Measurements from ENCODE around the gene HIKESHI. TPM values are rescaled to one million over a fixed set of nuclear protein-coding genes. Genes with fewer than 3 reads are reported as not detected.
"Not testable (repeated sequence)": the region's sequence is repeated elsewhere in the genome, so short reads cannot be mapped to it uniquely, and the experiment has no call there.

The HIKESHI gene
- total RNA-seq, 2 donors from 2014 or later = 29.4 to 38.9 TPM

GRCh38 chr11:86346513-86346912 lies 44.5 kb downstream of the HIKESHI start:
- intact Hi-C loops (cut with DNase I) = no loop called here

GRCh38 chr11:86355256-86355655 lies 53.2 kb downstream of the HIKESHI start:
- Histone ChIP-seq H3K9me3 (no peaks in the 10 kb centered on the region), H3K36me3 (no peaks in the 10 kb centered on the region), H3K27ac (no peak overlapping the region), H3K4me3 (no peak overlapping the region), H3K27me3 (replicated peaks; ENCODE audit: insufficient read depth) (no peaks in the 10 kb centered on the region), H3K4me1 (replicated peaks) (no peaks in the 10 kb centered on the region)
- 78% methylated on average over 4 of the region's 4 CpGs for WGBS
- TF ChIP-seq POLR2AphosphoS5 (IDR thresholded peaks at IDR 0.05) (no peak), POLR2A (IDR thresholded peaks at IDR 0.05) (no peak)
- TF ChIP-seq, protein P1, sequence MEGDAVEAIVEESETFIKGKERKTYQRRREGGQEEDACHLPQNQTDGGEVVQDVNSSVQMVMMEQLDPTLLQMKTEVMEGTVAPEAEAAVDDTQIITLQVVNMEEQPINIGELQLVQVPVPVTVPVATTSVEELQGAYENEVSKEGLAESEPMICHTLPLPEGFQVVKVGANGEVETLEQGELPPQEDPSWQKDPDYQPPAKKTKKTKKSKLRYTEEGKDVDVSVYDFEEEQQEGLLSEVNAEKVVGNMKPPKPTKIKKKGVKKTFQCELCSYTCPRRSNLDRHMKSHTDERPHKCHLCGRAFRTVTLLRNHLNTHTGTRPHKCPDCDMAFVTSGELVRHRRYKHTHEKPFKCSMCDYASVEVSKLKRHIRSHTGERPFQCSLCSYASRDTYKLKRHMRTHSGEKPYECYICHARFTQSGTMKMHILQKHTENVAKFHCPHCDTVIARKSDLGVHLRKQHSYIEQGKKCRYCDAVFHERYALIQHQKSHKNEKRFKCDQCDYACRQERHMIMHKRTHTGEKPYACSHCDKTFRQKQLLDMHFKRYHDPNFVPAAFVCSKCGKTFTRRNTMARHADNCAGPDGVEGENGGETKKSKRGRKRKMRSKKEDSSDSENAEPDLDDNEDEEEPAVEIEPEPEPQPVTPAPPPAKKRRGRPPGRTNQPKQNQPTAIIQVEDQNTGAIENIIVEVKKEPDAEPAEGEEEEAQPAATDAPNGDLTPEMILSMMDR (IDR thresholded peaks at IDR 0.05) = no peak
- intact Hi-C loops (cut with DNase I) = no loop called here
- no peak for DNase-seq (ENCODE audit: low spot score)

More at GRCh38 chr11:86346513-86346912, 44.5 kb downstream of the HIKESHI start:
- H3K27me3 ChIP-seq (replicated peaks; ENCODE audit: insufficient read depth) = no peaks in the 10 kb centered on the region
- 93% methylated on average over 3 of the region's 3 CpGs for WGBS
- no peaks in the 10 kb centered on the region for H3K9me3 ChIP-seq
- no peak for DNase-seq (ENCODE audit: low spot score)
- H3K4me1 ChIP-seq (replicated peaks) = no peaks in the 10 kb centered on the region
- no peak overlapping the region for H3K27ac ChIP-seq
- TF ChIP-seq POLR2AphosphoS5 (IDR thresholded peaks at IDR 0.05) = no peak
- no peak for TF ChIP-seq POLR2A (IDR thresholded peaks at IDR 0.05)
- TF ChIP-seq, protein P1 (IDR thresholded peaks at IDR 0.05) = no peak
- no peak overlapping the region for H3K4me3 ChIP-seq
- no peaks in the 10 kb centered on the region for H3K36me3 ChIP-seq

DNA sequence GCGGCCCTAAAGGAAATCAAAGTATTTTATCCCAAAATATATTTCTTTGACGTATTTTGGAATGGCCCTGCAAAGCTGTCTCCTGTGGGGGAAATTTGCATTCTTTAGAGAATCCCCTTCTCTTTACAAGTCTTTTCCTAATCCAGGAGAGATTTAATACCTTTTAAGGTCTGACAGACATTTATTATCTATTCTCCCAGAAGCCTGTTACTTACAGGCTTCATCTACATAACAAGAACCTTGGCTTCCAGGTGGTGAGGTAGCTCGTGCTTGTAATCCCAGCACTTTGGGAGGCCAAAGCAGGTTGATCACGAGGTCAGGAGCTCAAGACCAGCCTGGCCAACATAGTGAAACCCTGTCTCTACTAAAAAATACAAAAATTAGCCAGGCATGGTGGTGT lies 55.4 kb downstream of the HIKESHI start:
- DNase-seq (ENCODE audit: low spot score); intact Hi-C loops (cut with DNase I); H3K27ac ChIP-seq: not testable (repeated sequence)

GRCh38 chr11:86358720-86359119 lies 56.7 kb downstream of the HIKESHI start:
- intact Hi-C loops (cut with DNase I) = no loop called here
- 86% methylated on average over 3 of the region's 3 CpGs for WGBS
- Histone ChIP-seq H3K27me3 (replicated peaks; ENCODE audit: insufficient read depth) (no peaks in the 10 kb centered on the region), H3K36me3 (no peaks in the 10 kb centered on the region), H3K4me3 (no peak overlapping the region), H3K4me1 (replicated peaks) (no peaks in the 10 kb centered on the region), H3K9me3 (no peaks in the 10 kb centered on the region), H3K27ac (no peak overlapping the region)
- TF ChIP-seq, protein P1 (IDR thresholded peaks at IDR 0.05) = no peak
- no peak for TF ChIP-seq POLR2A (IDR thresholded peaks at IDR 0.05)
- TF ChIP-seq POLR2AphosphoS5 (IDR thresholded peaks at IDR 0.05) = no peak
- no peak for DNase-seq (ENCODE audit: low spot score)

More for the DNA sequence above, 55.4 kb downstream of the HIKESHI start:
- not testable (repeated sequence) for H3K27me3 ChIP-seq (replicated peaks; ENCODE audit: insufficient read depth); H3K36me3 ChIP-seq; H3K4me3 ChIP-seq; H3K4me1 ChIP-seq (replicated peaks); H3K9me3 ChIP-seq
- 76% methylated on average over 4 of the region's 4 CpGs for WGBS

GRCh38 chr11:86360775-86361395 lies 58.8 kb downstream of the HIKESHI start:
- Histone ChIP-seq H3K9me3 (no peaks in the 10 kb centered on the region), H3K27ac (no peak overlapping the region), H3K4me3 (no peak overlapping the region), H3K4me1 (replicated peaks) (no peaks in the 10 kb centered on the region), H3K27me3 (replicated peaks; ENCODE audit: insufficient read depth) (no peaks in the 10 kb centered on the region), H3K36me3 (no peaks in the 10 kb centered on the region)
- 45% methylated on average over 2 of the region's 2 CpGs for WGBS
- TF ChIP-seq POLR2AphosphoS5 (IDR thresholded peaks at IDR 0.05) (no peak), POLR2A (IDR thresholded peaks at IDR 0.05) (no peak)
- TF ChIP-seq, protein P1 (IDR thresholded peaks at IDR 0.05) = peak in 1 of 4 experiments; percentile 38
- no peak for DNase-seq (ENCODE audit: low spot score)
- intact Hi-C loops (cut with DNase I) = no loop called here

All from prostate gland (tissue), 2 donors.